Measurements from ENCODE around the gene SDS.
A peak's percentile ranks its signal among the peaks of the same experiment; 100 is the strongest.
"Not testable (repeated sequence)": the region's sequence is repeated elsewhere in the genome, so short reads cannot be mapped to it uniquely, and the experiment has no call there.

SDS gene

GRCh38 chr12:113374823-113375428 lies 28.8 kb downstream of the SDS start:
- no peak for DNase-seq (ENCODE audit: low spot score)

DNA sequence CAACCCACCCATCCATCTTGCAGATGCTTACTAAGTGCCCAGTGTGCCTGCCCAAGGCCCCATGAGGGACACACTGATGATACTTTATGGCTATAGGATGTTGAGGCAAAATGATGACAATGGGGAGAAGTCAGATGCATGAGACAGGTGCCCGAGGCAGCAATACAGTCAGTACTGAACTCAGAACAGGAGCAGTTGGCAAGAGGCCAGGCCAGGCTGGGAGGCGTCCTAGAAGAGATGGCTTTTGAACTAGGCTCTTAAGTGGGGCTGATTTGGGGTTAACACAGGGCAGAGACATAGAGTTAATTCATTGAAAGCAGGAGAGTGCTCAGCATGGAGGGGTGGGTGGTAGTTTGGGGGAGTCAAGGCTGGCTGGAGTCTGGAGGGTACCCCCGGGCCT lies 29.7 kb downstream of the SDS start:
- no peak for DNase-seq (ENCODE audit: low spot score)

DNA sequence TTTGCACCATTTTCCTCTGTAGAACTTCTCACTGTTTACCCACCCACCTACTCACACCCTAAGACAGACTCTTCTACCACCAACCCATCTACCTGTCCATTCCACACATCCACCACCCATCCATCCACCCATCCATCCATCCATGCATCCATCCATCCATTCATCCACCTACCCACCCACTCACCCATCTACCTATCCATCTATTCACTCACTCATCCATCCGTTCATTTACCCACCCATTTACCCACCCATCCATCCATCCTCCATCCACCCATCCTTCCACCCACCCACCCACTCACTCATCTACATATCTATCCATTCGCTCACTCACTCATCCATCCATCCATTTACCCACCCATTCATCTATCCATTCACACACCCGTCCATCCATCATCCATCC lies 30.2 kb downstream of the SDS start:
- DNase-seq (ENCODE audit: low spot score) = no peak

- no peak for DNase-seq (ENCODE audit: low spot score)
Measured at GRCh38 chr12:113372371-113372770, 31.3 kb downstream of the SDS start.

DNA sequence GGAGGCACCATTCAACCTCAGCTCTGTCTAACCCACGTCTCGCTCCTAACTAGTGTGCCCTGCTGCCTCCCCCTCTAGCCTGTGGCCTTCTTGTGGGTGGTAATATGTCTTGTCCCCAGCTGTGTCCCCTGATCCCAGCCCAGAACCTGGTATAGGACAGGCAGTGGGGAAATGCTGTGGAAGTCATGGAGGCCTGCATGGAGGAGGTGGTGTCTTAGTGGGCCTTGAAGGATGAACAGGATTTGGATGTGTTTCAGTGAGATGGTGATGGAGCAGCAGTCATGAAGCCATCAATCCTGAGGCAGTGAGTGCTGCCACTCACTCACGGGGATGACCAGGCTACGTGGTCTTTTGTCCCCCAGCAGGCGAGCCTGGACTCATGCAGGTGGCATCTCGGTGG lies 31.9 kb downstream of the SDS start:
- DNase-seq (ENCODE audit: low spot score) = no peak

- DNase-seq (ENCODE audit: low spot score) = no peak
Measured at GRCh38 chr12:113370923-113371682, 32.6 kb downstream of the SDS start.

- no peak for DNase-seq (ENCODE audit: low spot score)
Measured at GRCh38 chr12:113369391-113369985, 34.2 kb downstream of the SDS start.

- DNase-seq (ENCODE audit: low spot score) = no peak
Measured at GRCh38 chr12:113368331-113368730, 35.4 kb downstream of the SDS start.

GRCh38 chr12:113366827-113367226 lies 36.9 kb downstream of the SDS start:
- no peak for DNase-seq (ENCODE audit: low spot score)

- no peak for DNase-seq (ENCODE audit: low spot score)
Measured at GRCh38 chr12:113365639-113366395, 37.9 kb downstream of the SDS start.

DNA sequence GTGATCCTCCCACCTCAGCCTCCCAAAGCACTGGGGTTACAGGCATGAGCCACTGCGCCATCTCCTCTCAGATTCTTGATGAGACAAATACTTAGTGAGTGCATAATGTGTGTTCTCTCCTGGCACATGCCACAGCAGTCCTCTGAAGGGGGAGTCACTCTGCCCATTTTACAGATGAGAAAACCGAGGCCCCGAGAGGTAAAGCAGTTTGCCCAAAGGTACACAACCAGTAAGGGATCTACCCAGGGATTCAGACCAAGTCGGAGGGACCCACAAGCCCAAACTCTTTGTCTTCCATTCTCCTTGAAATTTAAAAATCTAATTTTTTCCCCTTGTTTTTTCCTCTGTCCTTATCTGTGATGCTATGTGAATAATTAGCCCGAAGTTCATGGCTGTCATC lies 39.0 kb downstream of the SDS start:
- no peak for DNase-seq (ENCODE audit: low spot score)

DNA sequence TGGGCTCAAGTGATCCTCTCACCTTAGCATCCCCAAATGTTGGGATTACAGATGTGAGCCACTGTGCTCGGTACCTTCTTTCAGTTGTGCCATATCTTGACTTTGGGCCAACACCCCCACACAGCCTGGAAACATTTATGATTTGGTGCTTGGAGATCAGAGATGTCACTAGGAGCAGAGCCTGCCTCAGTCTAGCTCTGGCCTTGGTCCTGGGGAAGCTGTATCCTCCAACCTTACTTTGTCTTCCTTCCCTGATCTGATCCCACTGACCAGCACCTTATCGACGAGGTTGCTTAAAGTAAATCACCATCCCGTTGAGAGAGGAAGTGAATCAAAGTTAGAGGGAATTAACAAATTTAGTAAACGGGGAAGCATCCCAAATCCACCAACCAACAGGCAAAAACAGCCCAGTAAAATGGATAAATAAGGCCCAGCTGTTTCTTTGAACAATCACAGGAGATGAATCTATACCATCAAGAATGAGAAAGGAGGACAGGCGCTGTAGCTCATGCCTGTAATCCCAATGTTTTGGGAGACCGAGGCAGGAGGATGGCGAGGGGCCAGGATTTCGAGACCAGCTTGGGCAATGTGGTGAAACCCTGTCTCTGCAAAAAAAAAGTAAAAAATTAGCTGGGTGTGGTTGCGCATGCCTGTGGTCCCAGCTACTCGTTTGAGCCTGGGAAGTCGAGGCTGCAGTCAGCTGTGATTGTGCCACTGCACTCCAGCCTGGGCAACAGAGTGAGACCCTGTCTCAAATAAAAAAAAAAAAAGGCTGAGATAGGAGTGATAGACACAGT lies 41.9 kb downstream of the SDS start:
- no peak for DNase-seq (ENCODE audit: low spot score)

GRCh38 chr12:113359939-113360748 lies 43.5 kb downstream of the SDS start:
- DNase-seq (ENCODE audit: low spot score) = no peak

- no peak for DNase-seq (ENCODE audit: low spot score)
Measured at GRCh38 chr12:113359133-113359938, 44.4 kb downstream of the SDS start.

DNA sequence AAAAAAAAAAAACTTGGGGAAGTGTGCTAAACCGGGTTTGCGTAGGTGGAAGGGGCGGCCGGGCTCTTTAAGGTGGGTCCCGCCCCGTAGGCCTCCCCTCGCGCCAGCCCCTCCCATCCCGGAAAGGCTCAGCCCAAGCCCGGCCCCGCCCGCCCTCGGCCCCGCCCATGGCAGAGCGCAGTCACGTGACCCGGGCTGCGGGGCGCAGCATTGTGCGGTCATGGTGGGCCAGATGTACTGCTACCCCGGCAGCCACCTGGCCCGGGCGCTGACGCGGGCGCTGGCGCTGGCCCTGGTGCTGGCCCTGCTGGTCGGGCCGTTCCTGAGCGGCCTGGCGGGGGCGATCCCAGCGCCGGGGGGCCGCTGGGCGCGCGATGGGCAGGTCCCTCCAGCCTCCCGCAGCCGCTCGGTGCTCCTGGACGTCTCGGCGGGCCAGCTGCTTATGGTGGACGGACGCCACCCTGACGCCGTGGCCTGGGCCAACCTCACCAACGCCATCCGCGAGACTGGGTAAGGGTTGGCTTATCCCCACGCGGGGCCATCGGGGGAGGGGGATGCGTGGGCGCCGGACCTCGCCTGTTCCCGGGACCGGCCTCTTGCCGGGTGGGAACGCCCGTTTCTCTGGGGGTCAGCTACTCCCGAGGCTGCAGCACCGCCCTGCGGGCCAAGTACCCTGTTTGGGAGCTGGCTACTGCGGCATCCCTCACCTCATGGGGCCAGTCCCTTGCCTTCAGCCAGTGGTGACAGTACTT lies 45.1 kb downstream of the SDS start, which contains the start of gene PLBD2:
Gene PLBD2, plus strand, starts transcription at position 207 of the 752 bp plus-strand sequence. Its CDS starts 14 bp downstream, at position 221.
- peak; percentile 99 for DNase-seq (ENCODE audit: low spot score)

DNA sequence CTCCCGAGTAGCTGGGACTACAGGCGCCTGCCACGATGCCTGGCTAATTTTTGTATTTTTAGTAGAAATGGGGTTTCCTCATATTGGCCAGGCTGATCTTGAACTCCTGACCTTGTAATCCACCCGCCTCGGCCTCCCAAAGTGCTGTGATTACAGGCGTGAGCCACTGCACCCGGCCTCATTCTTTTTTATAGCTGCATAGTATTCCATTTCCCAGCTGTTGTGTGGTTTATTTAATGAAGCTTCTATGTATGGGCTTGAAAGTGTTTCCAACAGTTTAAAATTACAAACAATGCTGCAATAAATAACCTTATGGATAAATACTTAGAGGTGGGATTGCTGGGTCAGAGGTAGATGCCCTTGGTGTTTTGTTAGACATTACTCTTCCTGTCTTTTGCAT lies 49.5 kb downstream of the SDS start:
- DNase-seq (ENCODE audit: low spot score) = not testable (repeated sequence)

DNA sequence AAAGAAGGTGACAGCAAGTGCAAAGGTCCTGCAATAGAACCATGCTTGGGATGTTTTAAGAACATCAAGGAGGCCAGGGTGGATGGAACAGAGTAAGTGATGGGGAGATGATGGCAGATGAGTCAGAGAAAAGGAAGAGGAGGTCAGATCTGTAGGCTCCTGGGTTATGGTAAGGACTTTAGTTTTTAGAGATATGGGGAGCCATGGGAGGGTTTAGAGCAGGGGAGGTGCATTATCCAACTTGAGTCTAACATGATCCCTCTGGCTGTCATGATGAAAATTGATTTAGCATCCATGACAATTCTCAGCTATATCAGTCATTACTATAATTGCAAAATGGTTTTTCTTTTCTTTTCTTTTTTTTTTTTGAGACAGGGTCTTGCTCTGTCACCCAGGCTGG lies 52.6 kb downstream of the SDS start:
- no peak for DNase-seq (ENCODE audit: low spot score)

DNA sequence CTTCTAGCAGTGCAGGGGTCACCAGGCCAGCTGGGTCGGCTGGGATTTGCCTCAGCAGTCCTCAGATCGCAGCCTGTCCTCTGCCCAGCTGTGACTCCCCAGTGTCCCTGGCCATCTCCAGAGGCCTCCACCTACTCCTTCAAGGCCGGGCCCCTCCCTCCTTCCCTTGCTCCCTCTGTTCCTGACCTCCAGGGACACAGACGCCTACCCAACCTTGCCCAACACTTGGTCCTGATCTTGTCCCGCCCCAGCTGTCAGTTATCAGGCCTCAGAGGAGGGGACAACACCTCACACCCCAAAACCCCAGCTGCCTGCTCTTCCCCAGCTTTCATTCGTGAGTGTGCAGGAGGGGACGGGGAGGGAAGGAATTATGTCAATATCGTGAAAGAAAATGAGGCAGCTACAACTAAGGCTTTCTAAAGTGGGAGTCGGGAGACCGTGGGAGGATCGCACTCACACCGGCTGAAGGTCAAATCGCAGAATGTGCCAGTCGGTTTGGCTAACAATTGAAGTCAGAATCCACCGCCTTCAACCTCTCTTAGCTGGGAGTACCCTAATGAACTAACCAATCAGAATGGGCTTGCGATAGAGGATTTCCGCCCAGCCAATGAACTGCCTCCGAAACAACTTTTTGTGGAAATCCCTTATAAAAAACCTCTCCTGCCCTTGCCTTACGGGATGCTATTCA lies 54.7 kb downstream of the SDS start:
- DNase-seq (ENCODE audit: low spot score) = no peak

GRCh38 chr12:113347892-113348291 lies 55.8 kb downstream of the SDS start:
- DNase-seq (ENCODE audit: low spot score) = no peak
